Measurements from ENCODE around the gene AKT1. TPM values are rescaled to one million over a fixed set of nuclear protein-coding genes. Genes with fewer than 3 reads are reported as not detected.

AKT1 gene
- total and polyA plus RNA-seq, 2 of the 13 experiments (the other 11 are each of a cell fraction or from before 2014, with no cell fraction given) = 96.2 to 116 TPM

DNA sequence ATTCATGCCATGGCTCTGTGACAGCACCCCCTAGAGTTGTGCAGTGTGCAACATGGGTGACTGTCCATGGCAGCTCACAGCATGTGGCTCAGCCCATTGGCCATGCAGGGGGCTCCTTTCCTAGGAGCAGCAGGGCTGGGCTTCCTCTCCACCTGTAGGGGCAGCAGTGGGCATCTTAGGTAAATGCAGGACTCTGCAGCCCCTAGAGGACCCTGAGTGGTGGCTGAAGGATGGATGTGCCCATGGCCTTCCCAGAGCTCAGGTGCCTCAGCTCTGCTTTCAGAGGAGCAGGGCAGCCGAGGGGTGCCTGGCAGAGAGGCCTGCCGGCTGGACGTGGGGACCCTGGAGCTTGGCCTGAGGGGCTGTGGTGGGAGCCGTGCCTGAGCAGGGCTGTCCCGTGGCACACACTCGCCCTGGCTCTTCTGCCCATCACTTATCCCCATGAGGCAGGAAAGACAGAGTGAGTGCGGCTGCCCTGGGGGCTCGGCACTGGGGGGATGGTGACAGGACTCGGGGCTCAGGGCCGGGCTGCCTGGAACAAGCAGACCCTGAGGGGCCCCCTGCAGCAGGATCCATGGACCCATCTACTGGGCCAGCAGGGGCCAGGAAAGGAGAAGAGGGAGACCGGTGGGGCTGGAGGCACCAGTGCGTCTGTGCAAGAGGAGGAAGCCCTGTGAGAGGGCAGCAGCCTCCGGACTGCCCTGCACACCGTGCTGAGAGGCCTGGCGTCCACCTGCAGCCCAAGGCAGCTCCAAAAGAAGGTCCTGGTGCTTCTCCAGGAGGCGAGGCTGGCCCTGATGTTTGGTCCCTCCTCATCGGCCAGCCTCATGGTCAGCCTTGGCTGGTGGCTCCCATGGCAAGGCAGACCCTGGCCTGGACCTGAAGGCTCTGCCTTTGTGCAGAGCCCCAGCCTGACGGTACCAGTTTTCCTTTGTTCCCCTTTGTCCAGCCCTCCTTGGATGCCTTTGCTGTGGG lies 63.9 kb downstream of the AKT1 start (continued):
- TF ChIP-seq, protein P1, sequence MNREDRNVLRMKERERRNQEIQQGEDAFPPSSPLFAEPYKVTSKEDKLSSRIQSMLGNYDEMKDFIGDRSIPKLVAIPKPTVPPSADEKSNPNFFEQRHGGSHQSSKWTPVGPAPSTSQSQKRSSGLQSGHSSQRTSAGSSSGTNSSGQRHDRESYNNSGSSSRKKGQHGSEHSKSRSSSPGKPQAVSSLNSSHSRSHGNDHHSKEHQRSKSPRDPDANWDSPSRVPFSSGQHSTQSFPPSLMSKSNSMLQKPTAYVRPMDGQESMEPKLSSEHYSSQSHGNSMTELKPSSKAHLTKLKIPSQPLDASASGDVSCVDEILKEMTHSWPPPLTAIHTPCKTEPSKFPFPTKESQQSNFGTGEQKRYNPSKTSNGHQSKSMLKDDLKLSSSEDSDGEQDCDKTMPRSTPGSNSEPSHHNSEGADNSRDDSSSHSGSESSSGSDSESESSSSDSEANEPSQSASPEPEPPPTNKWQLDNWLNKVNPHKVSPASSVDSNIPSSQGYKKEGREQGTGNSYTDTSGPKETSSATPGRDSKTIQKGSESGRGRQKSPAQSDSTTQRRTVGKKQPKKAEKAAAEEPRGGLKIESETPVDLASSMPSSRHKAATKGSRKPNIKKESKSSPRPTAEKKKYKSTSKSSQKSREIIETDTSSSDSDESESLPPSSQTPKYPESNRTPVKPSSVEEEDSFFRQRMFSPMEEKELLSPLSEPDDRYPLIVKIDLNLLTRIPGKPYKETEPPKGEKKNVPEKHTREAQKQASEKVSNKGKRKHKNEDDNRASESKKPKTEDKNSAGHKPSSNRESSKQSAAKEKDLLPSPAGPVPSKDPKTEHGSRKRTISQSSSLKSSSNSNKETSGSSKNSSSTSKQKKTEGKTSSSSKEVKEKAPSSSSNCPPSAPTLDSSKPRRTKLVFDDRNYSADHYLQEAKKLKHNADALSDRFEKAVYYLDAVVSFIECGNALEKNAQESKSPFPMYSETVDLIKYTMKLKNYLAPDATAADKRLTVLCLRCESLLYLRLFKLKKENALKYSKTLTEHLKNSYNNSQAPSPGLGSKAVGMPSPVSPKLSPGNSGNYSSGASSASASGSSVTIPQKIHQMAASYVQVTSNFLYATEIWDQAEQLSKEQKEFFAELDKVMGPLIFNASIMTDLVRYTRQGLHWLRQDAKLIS (CRISPR knock-in tag; IDR thresholded peaks at IDR 0.05) = no peak
- TF ChIP-seq, protein P2, sequence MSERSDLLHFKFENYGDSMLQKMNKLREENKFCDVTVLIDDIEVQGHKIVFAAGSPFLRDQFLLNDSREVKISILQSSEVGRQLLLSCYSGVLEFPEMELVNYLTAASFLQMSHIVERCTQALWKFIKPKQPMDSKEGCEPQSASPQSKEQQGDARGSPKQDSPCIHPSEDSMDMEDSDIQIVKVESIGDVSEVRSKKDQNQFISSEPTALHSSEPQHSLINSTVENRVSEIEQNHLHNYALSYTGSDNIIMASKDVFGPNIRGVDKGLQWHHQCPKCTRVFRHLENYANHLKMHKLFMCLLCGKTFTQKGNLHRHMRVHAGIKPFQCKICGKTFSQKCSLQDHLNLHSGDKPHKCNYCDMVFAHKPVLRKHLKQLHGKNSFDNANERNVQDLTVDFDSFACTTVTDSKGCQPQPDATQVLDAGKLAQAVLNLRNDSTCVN (CRISPR knock-in tag; IDR thresholded peaks at IDR 0.05; ENCODE audit: borderline replicate concordance) = 0 out of 2 replicates have a peak, but pooled peaks have one; percentile 20
- TF ChIP-seq ZFX (CRISPR knock-in tag; IDR thresholded peaks at IDR 0.05; ENCODE audit: low read depth) (0 out of 2 replicates have a peak, but pooled peaks have one; percentile 15), ZNF672 (CRISPR knock-in tag; IDR thresholded peaks at IDR 0.05) (no peak), RORA (CRISPR knock-in tag; IDR thresholded peaks at IDR 0.05) (no peak), CEBPB (IDR thresholded peaks at IDR 0.05; ENCODE audit: borderline replicate concordance, low read depth, low read length) (no peak), HMGA1 (CRISPR knock-in tag; conservative IDR thresholded peaks at IDR 0.05) (no peak), ZNF460 (CRISPR knock-in tag; IDR thresholded peaks at IDR 0.05; ENCODE audit: borderline replicate concordance) (no peak), ZFP36L1 (CRISPR knock-in tag; IDR thresholded peaks at IDR 0.05) (0 out of 2 replicates have a peak, but pooled peaks have one; percentile 26)
- TF ChIP-seq, protein P3, sequence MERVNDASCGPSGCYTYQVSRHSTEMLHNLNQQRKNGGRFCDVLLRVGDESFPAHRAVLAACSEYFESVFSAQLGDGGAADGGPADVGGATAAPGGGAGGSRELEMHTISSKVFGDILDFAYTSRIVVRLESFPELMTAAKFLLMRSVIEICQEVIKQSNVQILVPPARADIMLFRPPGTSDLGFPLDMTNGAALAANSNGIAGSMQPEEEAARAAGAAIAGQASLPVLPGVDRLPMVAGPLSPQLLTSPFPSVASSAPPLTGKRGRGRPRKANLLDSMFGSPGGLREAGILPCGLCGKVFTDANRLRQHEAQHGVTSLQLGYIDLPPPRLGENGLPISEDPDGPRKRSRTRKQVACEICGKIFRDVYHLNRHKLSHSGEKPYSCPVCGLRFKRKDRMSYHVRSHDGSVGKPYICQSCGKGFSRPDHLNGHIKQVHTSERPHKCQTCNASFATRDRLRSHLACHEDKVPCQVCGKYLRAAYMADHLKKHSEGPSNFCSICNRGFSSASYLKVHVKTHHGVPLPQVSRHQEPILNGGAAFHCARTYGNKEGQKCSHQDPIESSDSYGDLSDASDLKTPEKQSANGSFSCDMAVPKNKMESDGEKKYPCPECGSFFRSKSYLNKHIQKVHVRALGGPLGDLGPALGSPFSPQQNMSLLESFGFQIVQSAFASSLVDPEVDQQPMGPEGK (CRISPR knock-in tag; IDR thresholded peaks at IDR 0.05) = peak; percentile 42; the same call in 1 of the 2 replicates
